GM18861 (cell line): ENCODE measurements around the gene MOB3C.
"Not testable (repeated sequence)": the region's sequence is repeated elsewhere in the genome, so short reads cannot be mapped to it uniquely, and the experiment has no call there.

Experiments used
- ATAC-seq: cut with Tn5 transposase; IDR thresholded peaks from one replicate; pipeline ENCODE4 v1.9.1; 2021; ENCODE audit not compliant: unreplicated experiment

Gene MOB3C

DNA sequence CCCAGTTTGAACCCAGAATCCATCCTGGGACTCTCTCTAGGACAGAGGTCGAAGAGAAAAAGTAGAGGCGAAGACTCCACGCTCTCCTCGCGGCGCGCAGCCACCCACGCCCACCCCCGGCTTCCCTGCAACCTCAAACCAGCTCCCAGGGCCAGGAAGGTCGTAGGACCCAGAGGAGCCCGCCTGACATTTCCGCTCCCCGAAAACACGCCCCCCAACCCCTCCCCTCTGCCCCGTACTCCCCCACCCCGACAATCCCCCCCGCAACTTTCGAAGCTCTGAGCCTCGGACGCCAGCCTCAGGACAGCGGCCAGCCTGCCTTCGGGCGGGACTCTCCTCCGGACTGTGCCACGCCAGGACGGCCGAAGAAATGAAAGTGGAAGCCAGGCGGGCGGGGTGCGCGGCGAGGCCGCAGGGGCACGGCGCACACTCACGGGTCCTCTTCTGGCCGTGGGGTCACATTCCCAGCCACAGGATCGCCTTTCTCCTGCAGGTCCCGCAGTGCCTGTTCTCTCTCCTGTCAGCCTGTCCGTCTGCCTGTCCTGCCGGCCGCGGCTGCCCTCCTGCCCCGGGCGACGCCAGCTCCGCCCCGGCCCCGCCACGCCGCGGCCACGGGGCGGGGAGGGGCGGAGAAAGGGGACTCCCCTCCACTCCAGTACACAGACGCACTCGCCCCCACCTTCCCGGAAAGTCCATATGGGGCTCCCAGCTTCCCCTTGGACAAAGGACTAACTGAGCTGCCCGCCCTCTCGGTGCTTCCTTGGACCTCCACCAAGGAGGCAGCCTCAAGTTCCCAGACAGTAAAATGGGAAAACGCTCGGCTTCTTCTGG is at the start of gene MOB3C:
Gene MOB3C, minus strand, starts transcription at position 535 of the 831 bp plus-strand sequence. CDS start 3,490 bp downstream, outside the sequence.
- ATAC-seq: no peak

DNA sequence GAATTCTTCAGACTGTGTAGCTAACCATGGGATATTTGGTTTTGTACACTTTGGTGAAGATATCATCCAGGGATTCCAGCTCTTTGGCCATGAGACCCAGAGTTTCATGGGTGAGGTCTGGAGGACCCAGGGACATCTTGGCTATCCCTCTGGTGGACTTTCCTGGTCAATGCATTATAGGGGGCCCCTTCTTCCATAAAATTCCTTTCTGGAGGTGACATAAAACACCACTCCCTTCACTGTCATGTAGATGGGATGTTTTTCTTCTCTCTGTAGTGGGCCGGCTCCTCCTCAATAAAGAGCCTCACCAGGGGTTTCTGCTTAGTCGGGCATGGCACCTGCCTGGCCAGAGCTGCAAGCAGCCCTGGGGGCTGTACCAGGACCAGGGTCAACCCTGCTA is 49.4 kb upstream of the MOB3C start:
- ATAC-seq: no peak

DNA sequence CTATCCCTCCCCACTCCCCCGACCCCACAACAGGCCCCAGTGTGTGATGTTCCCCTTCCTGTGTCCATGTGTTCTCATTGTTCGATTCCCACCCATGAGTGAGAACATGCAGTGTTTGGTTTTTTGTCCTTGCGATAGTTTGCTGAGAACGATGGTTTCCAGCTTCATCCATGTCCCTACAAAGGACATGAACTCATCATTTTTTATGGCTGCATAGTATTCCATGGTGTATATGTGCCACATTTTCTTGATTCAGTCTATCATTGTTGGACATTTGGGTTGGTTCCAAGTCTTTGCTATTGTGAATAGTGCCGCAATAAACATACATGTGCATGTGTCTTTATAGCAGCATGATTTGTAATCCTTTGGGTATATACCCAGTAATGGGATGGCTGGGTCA is 46.3 kb upstream of the MOB3C start:
- not testable (repeated sequence) for ATAC-seq

DNA sequence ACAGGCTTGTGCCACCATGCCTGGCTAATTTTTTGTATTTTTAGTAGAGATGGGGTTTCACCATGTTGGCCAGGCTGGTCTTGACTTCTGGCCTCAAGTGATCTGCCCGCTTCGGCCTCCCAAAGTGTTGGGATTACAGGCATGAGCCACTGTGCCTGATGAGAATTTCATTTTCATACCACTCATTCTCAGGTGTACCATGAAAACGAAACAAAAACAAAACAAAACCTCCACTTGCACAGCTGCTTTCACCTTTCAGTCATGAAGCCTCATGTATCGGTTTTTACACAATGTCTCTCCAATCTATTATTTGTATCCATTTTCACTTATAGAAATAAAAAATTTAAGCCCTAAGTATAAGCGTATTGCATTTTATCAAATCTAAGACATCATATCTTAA is 43.5 kb upstream of the MOB3C start:
- not testable (repeated sequence) for ATAC-seq

DNA sequence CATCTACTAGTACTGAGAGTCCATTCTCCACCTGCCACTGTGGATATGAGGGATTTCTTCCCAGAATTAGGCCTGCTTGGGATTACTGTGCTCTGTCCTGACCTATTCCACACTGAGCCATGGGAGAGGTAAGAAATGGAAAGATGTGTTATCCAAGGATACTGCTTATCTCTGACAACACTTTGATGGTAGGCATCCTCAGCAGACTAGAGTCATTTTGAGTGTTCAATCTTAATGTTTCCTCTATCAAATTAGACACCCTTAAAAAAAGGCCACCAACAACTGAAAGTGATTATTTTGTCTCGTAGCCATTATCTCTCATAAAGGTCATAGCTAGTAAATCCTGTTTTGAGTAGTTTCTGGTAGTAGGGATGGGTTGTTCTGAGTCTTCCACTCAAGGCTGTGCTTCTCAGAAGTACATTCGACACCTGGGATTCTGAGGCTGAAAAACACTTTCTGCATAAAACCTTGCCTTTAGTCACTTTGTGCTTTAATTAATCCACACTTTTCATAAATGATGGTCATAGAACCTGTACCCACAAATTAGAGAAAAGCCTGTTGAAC is 42.8 kb upstream of the MOB3C start:
- no peak for ATAC-seq

DNA sequence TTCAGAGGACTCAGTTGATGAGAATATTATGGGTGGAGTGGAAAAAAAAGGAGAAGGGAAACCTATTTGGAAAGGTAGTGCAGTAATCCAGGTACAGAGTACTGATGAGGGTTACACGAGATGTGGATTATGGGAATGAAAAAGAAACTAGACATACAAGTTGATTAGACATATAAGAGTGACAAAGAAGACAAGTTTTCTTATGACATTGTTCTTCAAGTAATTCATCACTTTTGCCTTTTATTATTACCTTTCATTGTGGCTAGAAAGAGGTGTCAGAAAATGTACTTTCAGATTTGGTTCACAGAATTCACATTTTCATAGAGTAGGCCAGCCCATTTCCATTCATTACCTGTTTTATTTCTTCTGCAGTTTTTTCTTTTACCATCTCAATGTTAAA is 41.2 kb upstream of the MOB3C start:
- ATAC-seq: no peak

DNA sequence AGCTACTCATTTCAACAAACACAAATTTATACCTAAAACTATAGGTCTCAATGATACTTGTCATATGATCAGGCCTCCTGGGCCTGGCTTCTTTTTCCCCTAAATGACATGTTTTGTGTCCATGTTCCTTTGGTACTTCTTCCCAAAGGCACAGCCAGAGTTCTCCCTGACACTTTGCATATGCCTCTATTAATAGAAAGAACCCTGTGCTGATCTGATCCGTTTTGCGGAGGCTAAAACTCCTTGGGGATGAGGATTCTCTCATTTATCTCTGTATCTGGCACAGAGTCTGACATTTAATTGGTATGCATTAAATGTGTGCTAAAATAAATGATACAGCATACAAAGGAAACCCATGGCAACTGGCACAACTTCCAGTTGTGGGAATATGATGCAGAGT is 40.0 kb upstream of the MOB3C start:
- ATAC-seq: no peak

DNA sequence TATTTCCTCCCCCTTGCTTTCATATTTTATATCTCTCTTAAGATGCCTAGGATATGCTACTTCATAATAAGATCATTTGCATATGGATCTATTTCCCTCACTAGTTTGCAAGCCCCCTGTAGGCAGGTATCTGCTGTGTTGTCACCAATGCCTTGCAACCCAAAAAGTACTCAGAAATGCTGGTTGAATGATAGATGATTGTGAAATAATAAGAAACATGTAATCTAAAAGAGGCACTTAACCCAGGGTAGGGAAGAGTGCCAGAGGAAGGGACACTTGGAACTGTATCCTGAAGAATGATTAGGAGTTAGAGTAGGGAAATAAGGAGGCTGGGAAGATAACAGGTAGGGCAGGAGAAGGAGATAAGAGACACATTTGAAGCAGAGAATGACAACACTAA is 39.2 kb upstream of the MOB3C start:
- ATAC-seq: no peak

DNA sequence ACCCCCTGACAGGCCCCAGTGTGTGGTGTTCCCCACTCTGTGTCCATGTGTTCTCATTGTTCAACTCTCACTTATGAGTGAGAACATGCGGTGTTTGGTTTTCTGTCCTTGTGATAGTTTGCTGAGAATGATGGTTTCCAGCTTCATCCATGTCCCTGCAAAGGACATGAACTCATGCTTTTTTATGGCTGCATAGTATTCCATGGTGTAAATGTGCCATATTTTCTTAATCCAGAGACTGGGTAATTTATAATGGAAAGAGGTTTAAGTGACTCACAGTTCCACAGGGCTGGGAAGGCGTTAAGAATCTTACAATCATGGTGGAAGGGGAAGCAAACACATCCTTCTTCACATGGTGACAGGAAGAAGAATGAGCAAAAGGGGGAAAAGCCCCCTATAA is 38.1 kb upstream of the MOB3C start:
- not testable (repeated sequence) for ATAC-seq

DNA sequence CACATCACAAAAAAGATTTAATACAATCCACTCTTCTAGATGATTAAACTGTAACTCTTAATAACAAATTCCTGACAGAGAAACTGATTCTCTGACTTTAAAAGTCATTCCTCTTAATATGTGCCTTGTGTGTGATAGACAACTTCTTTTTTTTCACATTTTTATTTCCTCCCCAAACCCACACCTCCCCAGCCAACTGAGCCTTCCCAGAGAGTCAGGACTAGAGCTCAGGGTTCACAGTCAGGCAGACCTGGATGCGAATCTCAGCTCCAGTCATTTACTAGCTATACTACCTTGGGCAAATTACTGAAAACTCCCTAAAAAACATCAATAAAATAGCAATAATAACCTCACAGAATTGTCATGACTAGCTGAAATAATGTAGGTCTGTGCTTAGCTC is 37.4 kb upstream of the MOB3C start:
- no peak for ATAC-seq

DNA sequence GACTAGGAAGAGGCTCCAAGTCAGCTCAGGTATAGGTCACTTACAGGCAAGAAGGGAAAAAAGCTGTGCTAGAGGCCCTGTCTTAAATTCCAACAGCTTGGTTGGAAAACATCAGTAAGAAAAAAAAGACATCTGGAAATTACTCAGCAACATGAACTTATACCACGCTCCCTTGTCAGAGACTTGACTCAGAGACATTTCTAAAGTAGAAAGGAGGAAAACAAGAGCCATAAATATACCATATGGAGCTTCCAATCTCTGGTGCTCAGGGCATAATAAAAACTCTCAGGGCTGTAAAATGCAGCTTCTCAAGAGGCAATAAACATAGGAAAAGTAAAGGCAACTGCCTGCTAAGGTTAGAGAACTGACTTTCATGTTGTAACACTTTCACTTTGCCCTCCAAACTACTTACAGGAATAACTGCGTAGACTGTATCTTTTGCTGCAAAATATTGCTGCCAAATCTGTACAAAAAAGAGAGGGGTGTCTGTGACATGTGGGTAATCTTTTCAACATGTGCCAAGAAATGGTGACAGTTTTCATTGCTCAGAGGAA is 36.9 kb upstream of the MOB3C start:
- ATAC-seq: no peak

DNA sequence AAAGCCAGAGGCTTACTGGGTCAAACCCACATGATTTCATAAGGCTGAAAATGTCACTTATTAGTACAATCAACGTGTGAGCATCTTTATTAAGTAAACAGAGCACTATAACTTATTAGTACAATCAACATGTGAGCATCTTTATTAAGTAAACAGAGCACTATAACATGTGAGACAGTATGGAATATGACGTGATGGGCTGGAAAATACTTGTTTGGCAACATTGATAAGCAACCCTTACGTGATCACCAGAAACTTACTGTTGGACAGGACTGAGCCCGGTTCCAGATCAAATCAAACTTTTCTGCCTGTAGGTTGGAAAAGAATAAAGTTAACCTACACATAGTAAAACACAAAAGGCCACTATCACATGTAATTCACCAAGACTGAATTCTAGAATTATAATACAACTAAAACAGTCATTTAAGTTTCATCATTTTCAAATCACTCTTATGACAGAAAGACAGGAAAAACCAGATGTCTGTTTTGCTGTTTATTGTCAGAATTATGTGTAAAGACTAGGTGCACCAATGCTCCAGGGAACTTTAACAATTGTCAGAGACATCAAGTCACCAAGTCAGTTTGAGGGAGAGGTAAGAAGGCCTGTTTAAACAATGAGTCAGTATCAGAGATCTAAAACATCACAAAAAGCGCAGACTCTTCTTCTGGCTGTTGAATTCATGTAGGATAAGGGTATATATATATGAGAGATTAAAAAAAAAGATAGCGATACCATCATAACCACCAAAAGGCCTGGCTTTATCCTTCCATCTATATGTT is 35.9 kb upstream of the MOB3C start:
- no peak for ATAC-seq

DNA sequence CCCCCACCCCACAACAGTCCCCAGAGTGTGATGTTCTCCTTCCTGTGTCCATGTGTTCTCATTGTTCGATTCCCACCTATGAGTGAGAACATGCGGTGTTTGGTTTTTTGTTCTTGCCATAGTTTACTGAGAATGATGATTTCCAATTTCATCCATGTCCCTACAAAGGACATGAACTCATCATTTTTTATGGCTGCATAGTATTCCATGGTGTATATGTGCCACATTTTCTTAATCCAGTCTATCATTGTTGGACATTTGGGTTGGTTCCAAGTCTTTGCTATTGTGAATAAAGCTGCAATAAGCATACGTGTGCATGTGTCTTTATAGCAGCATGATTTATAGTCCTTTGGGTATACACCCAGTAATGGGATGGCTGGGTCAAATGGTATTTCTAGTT is 34.5 kb upstream of the MOB3C start:
- ATAC-seq: not testable (repeated sequence)

DNA sequence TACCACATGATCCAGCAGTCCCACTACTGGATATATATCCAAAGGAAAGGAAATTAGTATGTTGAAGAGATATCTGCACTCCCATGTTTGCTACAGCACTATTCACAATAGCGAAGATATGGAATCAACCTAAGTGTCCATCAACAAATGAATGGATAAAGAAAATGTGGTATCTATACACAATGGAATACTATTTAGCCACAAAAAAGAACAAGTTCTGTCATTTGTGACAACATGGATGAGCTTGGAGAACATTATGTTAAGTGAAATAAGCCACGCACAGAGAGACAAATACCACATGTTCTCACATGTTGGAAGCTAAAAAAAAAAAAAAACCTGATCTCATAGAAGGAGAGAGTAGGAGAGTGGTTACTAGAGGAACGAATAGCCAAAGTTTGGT is 33.9 kb upstream of the MOB3C start:
- ATAC-seq: no peak

DNA sequence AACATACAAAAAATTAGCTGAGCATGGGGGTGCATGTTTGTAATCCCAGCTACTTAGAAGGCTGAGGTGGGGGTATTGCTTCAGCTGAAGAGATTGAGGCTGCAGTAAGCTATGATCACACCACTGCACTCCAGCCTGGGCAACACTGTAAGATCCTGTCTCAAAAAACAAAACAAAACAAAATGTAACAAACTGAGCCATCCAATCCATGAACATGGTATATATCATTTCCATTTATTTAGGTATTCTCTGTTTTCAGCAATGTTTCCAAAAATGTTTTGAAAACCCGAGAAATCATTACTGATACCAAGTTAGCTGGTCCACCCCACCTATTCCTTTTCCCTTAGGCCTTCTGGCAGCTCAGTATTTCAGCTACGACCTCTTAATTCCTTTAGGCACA is 33.2 kb upstream of the MOB3C start:
- ATAC-seq: no peak

DNA sequence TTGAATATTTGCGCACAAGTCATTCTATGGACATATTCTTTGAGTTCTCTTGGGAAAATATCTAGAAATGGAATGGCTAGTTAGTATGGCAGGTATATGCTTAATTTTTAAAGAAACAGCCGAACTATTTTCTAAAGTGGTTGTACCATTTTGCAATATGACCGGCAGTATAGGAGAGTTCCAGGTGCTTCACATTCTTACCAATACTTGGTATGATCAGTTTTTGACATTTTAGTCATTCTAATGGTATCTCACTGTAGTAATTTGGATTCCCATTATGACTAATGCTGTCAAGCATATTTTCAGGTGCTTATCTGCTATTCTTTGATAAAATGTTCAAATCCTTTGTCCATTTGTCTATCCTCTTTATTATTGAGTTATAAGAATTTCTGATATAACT is 31.0 kb upstream of the MOB3C start:
- ATAC-seq: no peak

DNA sequence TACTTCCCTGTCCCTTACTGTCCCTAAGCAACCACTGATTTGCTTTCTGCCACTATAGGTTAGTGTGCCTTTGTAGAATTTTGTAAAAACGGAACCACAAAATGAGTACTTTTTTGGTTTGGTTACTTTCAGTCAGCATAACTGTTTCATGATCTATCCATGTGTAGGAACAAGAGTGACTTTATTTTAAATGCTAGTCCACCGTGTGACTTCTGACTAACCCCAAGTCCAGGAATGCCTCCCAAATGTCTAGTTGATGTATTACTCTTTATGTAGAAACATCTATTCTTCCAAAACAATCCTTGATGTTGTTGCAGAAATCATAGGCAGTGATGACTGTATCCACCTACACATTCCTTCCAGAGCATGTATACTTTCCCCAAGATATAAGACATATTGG is 30.2 kb upstream of the MOB3C start:
- ATAC-seq: no peak

DNA sequence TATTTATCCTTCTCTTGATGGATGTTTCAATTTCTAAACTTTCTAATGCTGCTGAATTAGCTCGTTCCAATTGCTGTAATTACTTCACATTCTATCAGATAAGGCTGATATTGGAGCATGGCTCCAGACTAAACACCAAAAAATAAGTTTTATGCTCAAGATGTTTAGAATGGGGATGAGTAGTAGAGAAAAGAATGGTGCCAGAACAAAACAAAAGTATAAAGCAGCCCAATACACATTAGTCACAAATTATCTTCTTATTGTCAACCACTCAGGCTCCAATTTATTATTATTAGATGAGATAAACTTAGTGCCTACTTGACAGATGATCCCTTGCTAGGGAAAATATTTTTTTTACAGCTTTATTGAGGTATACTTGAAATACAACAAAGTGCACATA is 29.7 kb upstream of the MOB3C start:
- ATAC-seq: no peak

DNA sequence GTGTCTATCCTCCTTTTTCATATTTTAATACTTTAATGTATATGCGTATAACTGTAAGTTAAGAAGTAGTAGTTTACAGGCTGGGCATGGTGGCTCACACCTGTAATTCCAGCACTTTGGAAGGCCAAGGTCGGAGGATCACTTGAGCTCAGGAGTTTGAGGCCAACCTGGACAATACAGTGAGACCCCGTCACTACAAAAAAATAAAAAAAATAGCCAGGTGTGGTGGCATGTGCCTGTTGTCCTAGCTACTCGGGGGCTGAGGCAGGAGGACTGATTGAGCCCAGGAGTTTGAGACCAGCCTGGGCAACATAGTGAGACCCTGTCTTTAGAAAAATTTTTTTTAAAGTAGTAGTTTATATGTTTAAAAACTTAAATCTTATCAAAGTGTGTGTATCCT is 29.2 kb upstream of the MOB3C start:
- ATAC-seq: no peak

DNA sequence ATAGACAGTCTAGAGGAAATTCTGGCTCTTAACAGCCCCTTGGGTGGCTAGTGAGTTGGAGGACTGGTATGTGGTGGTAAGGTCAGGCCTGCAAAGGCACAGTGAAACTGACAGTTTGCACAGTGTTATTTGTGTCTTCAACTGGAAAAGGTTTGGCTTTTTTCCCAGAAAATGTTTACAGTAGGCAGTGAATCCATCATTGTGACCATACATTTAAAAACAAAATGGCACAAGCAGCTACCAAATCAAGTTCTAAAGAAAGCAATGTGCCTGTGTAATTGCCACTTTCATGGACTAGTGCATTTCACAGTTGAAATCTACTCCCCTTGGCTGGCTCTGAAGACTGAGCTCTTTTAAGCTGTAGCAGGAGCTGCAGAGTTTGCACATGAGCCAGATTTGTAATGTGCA is 26.8 kb upstream of the MOB3C start:
- ATAC-seq: no peak

DNA sequence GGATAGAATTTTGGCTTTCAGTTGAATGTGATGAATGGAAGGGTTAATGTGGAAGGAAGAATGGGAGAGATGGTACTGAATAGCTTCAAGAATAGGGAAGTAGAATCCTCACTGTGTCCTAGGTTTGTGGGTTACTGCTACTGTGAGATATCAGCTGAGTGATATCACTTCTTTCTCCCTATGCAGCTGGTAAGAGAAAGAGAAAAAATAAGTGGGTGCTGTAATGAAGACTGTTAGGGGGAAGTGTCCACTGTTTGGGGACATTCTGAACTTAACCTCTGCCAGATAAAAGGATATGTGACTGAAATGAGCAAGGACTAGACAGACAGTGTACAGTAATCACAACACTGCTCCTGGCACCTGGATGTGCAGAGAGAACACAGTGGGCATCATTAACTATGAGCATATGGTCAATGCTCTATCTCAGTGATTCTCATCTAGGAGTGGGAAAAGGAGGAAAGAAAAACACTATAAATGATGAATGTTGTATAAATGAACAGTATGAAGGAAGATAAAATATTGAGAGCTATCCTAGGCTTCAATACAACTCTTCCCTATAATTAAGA is 25.6 kb upstream of the MOB3C start:
- no peak for ATAC-seq
